C4-2B (cell line): ENCODE results near the gene METRN.
"Not testable (repeated sequence)": the region's sequence is repeated elsewhere in the genome, so short reads cannot be mapped to it uniquely, and the experiment has no call there.

Experiments
- ZFX ChIP-seq: fragments of 450-650 bp; IDR thresholded peaks from 2 replicates; pipeline ENCODE4 v1.6.1; 2017
- TF ChIP-seq, protein P1 (sequence below): fragments of 450-650 bp; conservative IDR thresholded peaks from 2 replicates; pipeline ENCODE4 v1.5.1; 2017; ENCODE audit warnings: mild to moderate bottlenecking

DNA sequence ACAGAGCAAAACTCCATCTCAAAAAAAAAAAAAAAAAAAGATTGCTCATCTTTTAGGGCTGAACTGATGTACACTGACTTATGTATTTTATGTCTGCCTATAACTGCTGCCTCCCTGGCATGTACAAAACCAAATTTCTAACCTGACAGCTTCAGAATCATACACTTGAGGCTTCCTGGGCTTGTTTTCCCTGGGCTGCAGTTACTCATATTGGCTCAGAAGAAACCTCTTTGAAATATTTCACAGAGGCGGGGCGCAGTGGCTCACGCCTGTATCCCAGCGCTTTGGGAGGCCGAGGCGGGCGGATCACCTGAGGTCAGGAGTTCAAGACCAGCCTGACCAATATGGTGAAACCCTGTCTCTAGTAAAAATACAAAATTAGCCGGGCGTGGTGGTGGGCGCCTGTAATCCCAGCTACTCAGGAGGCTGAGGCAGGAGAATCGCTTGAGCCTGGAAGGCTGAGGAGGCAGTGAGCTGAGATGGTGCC, 39.2 kb downstream of the METRN start:
- TF ChIP-seq, protein P1, sequence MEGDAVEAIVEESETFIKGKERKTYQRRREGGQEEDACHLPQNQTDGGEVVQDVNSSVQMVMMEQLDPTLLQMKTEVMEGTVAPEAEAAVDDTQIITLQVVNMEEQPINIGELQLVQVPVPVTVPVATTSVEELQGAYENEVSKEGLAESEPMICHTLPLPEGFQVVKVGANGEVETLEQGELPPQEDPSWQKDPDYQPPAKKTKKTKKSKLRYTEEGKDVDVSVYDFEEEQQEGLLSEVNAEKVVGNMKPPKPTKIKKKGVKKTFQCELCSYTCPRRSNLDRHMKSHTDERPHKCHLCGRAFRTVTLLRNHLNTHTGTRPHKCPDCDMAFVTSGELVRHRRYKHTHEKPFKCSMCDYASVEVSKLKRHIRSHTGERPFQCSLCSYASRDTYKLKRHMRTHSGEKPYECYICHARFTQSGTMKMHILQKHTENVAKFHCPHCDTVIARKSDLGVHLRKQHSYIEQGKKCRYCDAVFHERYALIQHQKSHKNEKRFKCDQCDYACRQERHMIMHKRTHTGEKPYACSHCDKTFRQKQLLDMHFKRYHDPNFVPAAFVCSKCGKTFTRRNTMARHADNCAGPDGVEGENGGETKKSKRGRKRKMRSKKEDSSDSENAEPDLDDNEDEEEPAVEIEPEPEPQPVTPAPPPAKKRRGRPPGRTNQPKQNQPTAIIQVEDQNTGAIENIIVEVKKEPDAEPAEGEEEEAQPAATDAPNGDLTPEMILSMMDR: not testable (repeated sequence)
- TF ChIP-seq ZFX: not testable (repeated sequence)
